MM.1S (cell line): Measurements from ENCODE around the gene PELI1.

ENCODE experiments used
- CTCF ChIP-seq: fragments of 300-600 bp; sonication (generic); IDR thresholded peaks from 2 replicates; pipeline ENCODE4 v1.5.1; 2016; ENCODE audit warnings: antibody characterized with exemption, low read length, mixed read lengths
- EZH2 ChIP-seq: fragments of 300-600 bp; sonication (generic); optimal IDR thresholded peaks from 2 replicates; pipeline ENCODE3; 2017; ENCODE audit warnings: low read depth, mild to moderate bottlenecking, antibody characterized with exemption, low read length, mixed read lengths
- EZH2phosphoT487 ChIP-seq: fragments of 300-600 bp; sonication (generic); IDR thresholded peaks from 2 replicates; pipeline ENCODE4 v1.6.1; 2018; ENCODE audit warnings: antibody characterized with exemption, low read length

GRCh38 chr2:64128406-64128805 is 15.8 kb downstream of the PELI1 start:
- TF ChIP-seq CTCF (no peak), EZH2 (no peak), EZH2phosphoT487 (no peak)
